ENCODE data around the gene RAB3IL1.

GRCh38 chr11:61861634-61862033 is 55.7 kb downstream of the RAB3IL1 start:
- no peak for TF ChIP-seq CTCF (IDR thresholded peaks at IDR 0.05)
- TF ChIP-seq POLR2A (IDR thresholded peaks at IDR 0.05), result no peak
